Gastrocnemius medialis (tissue), 4 donors: ENCODE data around the gene STPG3. TPM values are rescaled to one million over a fixed set of nuclear protein-coding genes. Genes with fewer than 3 reads are reported as not detected.
"Not testable (repeated sequence)": the region's sequence is repeated elsewhere in the genome, so short reads cannot be mapped to it uniquely, and the experiment has no call there.

Experiments
- ATAC-seq, 2 donors: fragments of 150-250 bp; one replicate each; pipeline ENCODE4 v1.9.1; 2016
- DNase-seq, 2 donors: peaks; one replicate each; pipeline ENCODE4 v3.0.0-alpha.2; 2019
- H3K27ac ChIP-seq, 4 donors: fragments of 200-600 bp; sonication (generic); 1 replicate in 1 of 4; 2 replicates in 3 of 4; pipeline ENCODE4 v1.5.1; 2016 to 2018; ENCODE audit warnings: mild to moderate bottlenecking in 2 of 4, moderate library complexity in 1 of 4
- H3K27me3 ChIP-seq, 3 donors: fragments of 200-600 bp; sonication (generic) in 2 of 3; 1 replicate in 1 of 3; 2 replicates in 2 of 3; pipeline versions ENCODE4 v1.5.1 to v1.6.0; 2016 to 2019; ENCODE audit warnings: mild to moderate bottlenecking in 1 of 3, moderate library complexity in 1 of 3
- H3K36me3 ChIP-seq, 2 donors: fragments of 200-600 bp; sonication (generic) in 1 of 2; one replicate each; pipeline ENCODE4 v1.5.1; 2017 to 2018
- H3K4me1 ChIP-seq, 2 donors: fragments of 200-600 bp; sonication (generic) in 1 of 2; one replicate each; pipeline ENCODE4 v1.5.1; 2016 to 2017; ENCODE audit warnings: mild to moderate bottlenecking in 2 of 2
- H3K4me3 ChIP-seq, 4 donors: fragments of 200-600 bp; sonication (generic) in 3 of 4; 1 replicate in 1 of 4; 2 replicates in 3 of 4; pipeline ENCODE4 v1.5.1; 2016 to 2019; ENCODE audit warnings: mild to moderate bottlenecking in 2 of 4
- H3K9me3 ChIP-seq, 3 donors: fragments of 200-600 bp; sonication (generic) in 2 of 3; 1 replicate in 1 of 3; 2 replicates in 2 of 3; pipeline ENCODE4 v1.5.1; 2016 to 2019
- CTCF ChIP-seq, 5 experiments: fragments of 450-650 bp in 3 of 5; fragments of 200-600 bp in 2 of 5; sonication (generic) in 2 of 5; IDR thresholded peaks in 4 of 5; conservative IDR thresholded peaks in 1 of 5; 1 replicate in 4 of 5; 2 replicates in 1 of 5; pipeline ENCODE4 v1.5.1; 2016 to 2019; ENCODE audit warnings: antibody characterized with exemption in 5 of 5, mild to moderate bottlenecking in 3 of 5, moderate library complexity in 3 of 5
- POLR2A ChIP-seq, 2 donors: fragments of 450-650 bp; IDR thresholded peaks; one replicate each; pipeline ENCODE4 v1.6.1; 2017; ENCODE audit warnings: antibody characterized with exemption in 2 of 2, mild to moderate bottlenecking in 2 of 2, moderate library complexity in 2 of 2
- in situ Hi-C, 4 donors: fragments of 200-750 bp; cut with MboI; loops; one replicate each; pipeline versions ENCODE4 v1.15.0 to v1.8.0; 2017; ENCODE audit warnings: low sequenced_read_pairs in 4 of 4
- intact Hi-C: fragments of 100-400 bp; cut with DNase I; formaldehyde crosslinking; loops from one replicate; pipeline ENCODE4 v1.15.1; 2023; ENCODE audit warnings: low total_unique reads
- total RNA-seq, 4 donors: library from RNA; depleted of rRNA; stranded (reverse); fragments of >200 nt; gene quantifications; one replicate each; pipeline versions ENCODE4 v1.1.0 to v1.2.3, GENCODE V29; 2016

STPG3 gene
- total RNA-seq, 4 donors from 2014 or later, result not detected

GRCh38 chr9:137237759-137238726 is 13.0 kb upstream of the STPG3 start:
- peaks cover 49 to 61% of the 10 kb centered on the region in 2 donors for H3K4me1 ChIP-seq
- in situ Hi-C loops (loop anchor here in 2 of 4 donors (10.0 kb wide), 1 partner anchor 123 kb away; the partner anchor contains the start of gene DPP7 (in 2 of the 2)), intact Hi-C loops (loop anchor here (2.0 to 10.0 kb wide), 2 partner anchors 25 to 453 kb away; no protein-coding TSS in a partner anchor)
- DNase-seq (peak; percentile 49 to 67), ATAC-seq (no peak)
- no peaks in the 10 kb centered on the region for H3K9me3 ChIP-seq
- H3K27ac ChIP-seq, result peak overlapping the region; percentile 63 to 79 (median 78)
- H3K36me3 ChIP-seq, result peaks cover 0 to 14% of the 10 kb centered on the region in 2 donors
- TF ChIP-seq POLR2A (IDR thresholded peaks at IDR 0.05) (no peak), CTCF (IDR thresholded peaks at IDR 0.05 in 4 of 5, conservative IDR thresholded peaks at IDR 0.05 in 1 of 5) (no peak)
- no peak overlapping the region for H3K4me3 ChIP-seq
- H3K27me3 ChIP-seq, result peaks cover 0 to 17% (median 0%) of the 10 kb centered on the region in 3 donors

DNA sequence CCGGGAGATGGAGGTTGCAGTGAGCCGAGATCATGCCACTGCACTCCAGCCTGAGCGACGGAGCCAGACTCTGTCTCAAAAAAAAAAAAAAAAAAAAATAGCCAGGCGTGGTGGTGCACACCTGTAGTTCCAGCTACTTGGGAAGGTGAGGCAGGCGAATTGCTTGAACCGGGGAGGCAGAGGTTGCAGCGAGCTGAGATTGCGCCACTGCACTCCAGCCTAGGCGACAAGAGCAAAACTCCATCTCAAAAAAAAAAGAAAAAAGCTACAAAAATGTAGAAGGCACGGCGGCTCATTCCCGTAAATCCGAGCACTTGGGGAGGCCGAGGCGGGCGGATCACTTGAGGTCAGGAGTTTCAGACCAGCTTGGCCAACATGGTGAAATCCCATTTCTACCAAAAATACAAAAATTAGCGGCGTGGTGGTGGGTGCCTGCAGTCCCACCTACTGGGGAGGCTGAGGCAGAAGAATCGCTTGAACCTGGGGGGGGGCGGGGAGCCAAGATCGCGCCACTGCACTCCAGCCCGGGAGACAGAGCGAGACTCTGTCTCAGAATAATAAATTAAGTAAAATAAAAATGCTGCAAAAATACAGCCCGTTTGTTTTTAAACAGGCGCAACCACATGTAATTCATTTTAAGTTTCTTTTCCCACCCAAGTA is 11.4 kb upstream of the STPG3 start:
- Histone ChIP-seq H3K4me1 (peaks cover 62 to 77% of the 10 kb centered on the region in 2 donors), H3K36me3 (peaks cover 0 to 23% of the 10 kb centered on the region in 2 donors), H3K4me3 (peak overlapping the region; percentile 69 to 83 (median 78)), H3K27ac (peak overlapping the region; percentile 90 to 98 (median 94))
- not testable (repeated sequence) for H3K9me3 ChIP-seq, H3K27me3 ChIP-seq, ATAC-seq, DNase-seq
- in situ Hi-C loops (loop anchor here in 2 of 4 donors (10.0 kb wide), 1 partner anchor 125 kb away; the partner anchor contains the start of gene DPP7 (in 2 of the 2)), intact Hi-C loops (loop anchor here (2.0 to 10.0 kb wide), 4 partner anchors 29 to 455 kb away; partner anchors contain the start of genes ANAPC2, SSNA1 and TPRN)

DNA sequence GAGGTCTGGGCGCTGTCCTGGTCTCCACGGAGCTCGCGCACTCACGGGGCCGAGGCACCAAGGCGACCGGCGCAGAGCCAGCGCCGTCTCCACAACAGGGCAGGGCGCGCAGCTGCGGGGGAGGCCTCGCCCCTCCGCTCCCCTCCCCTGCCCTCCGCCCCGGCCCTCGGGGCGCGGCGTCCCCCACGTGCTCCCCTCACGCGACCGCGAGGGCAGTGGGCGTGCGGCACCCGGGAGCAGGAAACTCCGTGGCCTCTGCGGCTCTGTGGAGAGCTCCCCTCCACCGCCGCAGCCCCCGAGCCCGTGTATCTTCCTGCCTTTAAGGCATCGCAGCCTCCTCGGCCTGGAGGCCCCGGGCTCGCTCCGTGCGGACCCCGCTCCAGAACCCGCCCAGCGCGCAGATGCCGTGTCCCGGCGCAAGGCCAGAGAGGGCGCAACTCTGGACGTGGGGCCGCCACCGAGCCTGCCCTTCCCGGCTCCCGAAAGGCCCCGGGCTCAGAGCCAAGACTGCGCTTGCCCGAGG is 10.7 kb upstream of the STPG3 start:
- in situ Hi-C loops, result no loop called here
- peak; percentile 56 to 70 for DNase-seq
- Histone ChIP-seq H3K4me3 (peak overlapping the region; percentile 69 to 83 (median 78)), H3K36me3 (peaks cover 0 to 23% of the 10 kb centered on the region in 2 donors), H3K27ac (peak overlapping the region; percentile 90 to 98 (median 94)), H3K9me3 (no peaks in the 10 kb centered on the region), H3K4me1 (peaks cover 62 to 83% of the 10 kb centered on the region in 2 donors), H3K27me3 (no peaks in the 10 kb centered on the region)
- peak in 2 of 5 experiments; percentile 9 to 16 for TF ChIP-seq CTCF (IDR thresholded peaks at IDR 0.05 in 4 of 5, conservative IDR thresholded peaks at IDR 0.05 in 1 of 5)
- peak in 1 of 2 donors; percentile 25 for TF ChIP-seq POLR2A (IDR thresholded peaks at IDR 0.05)
- intact Hi-C loops, result loop anchor here (2.0 to 5.0 kb wide), 3 partner anchors 28 to 52 kb away; partner anchors contain the start of genes ANAPC2, SSNA1 and TPRN
- peak; percentile 13 to 18 for ATAC-seq

- intact Hi-C loops, result loop anchor here (1.0 to 5.0 kb wide), 4 partner anchors 14 to 52 kb away; partner anchors contain the start of genes ANAPC2, NELFB, SSNA1 and TPRN
- peak within 1 kb of the TSS; percentile 79 to 100 (median 85) for H3K4me3 ChIP-seq
- DNase-seq, result peak; percentile 99 to 100
- peaks cover 0 to 23% of the 10 kb centered on the region in 2 donors for H3K36me3 ChIP-seq
- H3K27ac ChIP-seq, result peak within 1 kb of the TSS; percentile 93 to 98 (median 97)
- H3K9me3 ChIP-seq, result no peaks in the 10 kb centered on the region
- peak; percentile 92 to 94 for ATAC-seq
- in situ Hi-C loops, result no loop called here
- peaks cover 60 to 77% of the 10 kb centered on the region in 2 donors for H3K4me1 ChIP-seq
- TF ChIP-seq CTCF (IDR thresholded peaks at IDR 0.05 in 4 of 5, conservative IDR thresholded peaks at IDR 0.05 in 1 of 5) (peak in 1 of 5 experiments; percentile 19), POLR2A (IDR thresholded peaks at IDR 0.05) (peak; percentile 100)
- H3K27me3 ChIP-seq, result no peaks in the 10 kb centered on the region
Measured at GRCh38 chr9:137240841-137241489, 10.1 kb upstream of the STPG3 start, which contains the start of gene TUBB4B. TUBB4B (plus strand) TSS chr9:137241287; CDS start chr9:137241361, 74 bp downstream.
